T follicular helper cell (primary cell): Measurements from ENCODE around the gene DACT2.
"Not testable (repeated sequence)": the region's sequence is repeated elsewhere in the genome, so short reads cannot be mapped to it uniquely, and the experiment has no call there.

ENCODE experiments used
- DNase-seq: peaks from one replicate; pipeline ENCODE4 v3.0.0-alpha.2; 2020; ENCODE audit warnings: low read depth

Gene DACT2

DNA sequence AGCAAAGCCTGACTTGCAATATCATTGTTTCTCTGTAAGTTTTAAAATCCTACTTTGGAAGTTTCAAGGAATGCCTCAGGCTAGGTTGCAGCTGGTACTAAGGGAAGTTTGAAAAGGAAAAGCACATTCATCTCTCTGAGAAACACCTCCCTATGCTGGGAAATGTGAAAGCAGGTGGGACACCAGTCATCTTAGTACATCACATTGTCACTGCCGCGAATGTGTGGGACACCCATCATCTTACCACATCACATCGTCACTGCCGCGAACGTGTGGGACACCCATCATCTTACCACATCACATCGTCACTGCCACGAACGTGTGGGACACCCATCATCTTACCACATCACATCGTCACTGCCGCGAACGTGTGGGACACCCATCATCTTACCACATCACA, 38.3 kb downstream of the DACT2 start:
- DNase-seq = not testable (repeated sequence)

DNA sequence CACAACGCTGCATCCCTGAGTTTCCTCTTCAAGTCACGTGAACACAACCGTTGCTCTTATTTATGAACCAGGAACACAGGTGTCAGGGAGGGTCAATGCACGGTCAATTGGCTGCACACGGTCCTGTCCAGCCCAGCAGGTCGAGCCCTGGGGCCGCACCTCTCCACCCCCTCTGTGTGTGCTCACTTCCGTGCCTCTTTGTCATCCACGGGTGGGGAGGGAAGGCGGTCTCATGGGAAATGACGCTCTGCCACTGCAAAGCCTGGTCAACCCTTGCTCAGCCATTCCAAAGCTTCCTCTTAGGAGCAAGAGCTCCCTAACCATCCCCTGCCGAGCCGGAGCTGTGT, 38.7 kb downstream of the DACT2 start:
- DNase-seq = no peak

DNA sequence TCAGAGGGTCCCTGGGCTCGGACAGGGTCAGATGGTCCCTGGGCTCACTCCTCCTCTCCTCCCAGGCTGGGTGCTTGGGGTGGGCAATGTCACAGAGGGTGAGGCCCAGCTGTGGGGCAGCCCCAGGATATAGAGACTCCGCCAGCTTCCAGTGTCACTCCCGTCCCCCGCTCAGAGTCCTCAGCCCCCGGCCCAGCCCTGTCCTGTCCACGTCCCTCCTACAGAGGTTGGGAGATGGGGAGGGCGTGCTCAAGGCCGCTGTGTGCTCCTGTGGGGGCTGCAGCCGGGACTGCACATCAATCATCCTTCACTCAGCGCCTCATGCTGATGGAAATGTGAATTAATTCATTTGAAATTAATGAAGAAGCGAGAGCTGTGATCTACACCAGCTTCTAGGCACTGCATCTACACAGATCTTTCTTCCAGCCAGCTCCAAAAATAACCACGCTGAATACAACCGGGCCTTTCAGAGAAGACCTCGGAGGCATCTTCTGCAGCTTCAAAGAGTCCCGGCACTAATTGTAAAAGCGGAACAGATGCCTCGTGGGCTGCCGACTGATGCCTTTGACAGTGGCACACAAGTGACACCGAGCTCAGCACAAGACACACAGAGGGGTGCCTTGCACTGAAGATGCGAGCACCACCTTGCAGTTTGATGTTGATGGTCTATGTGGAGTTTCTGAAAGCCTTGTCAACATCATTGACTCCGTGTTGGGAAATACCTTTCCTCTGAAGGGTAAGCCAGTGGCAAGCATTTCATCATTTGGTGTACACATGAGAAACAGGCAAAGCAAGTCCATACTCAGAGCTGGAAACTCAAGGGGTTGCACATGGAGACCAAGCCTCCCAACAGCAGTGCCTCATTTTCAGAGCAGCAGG, 39.3 kb downstream of the DACT2 start:
- no peak for DNase-seq

DNA sequence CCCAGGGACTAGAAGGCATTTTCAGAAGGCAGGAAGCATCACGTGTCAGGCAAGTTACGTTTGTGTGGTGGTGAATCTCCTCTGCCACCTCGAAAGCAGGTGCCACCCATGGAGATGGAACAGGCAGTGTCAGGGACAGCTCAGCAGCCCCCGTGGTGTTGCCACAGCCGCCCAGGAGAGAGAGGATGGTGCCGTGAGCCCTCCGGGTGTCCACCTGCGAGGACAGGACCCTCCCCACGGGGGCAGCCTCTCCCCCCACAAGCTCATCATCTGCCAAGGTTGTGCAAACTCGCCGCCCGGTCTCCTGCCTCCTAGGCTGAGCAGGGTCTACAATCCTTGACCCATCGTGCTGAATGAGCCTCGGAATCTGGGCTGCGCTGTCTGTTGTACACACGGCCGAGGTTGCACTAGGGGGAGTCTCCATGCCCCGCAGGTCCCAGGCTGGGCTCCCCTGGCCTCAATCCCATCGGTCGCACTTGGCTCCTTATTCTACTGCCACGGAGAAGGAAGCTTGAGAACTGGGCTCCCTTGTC, 40.1 kb downstream of the DACT2 start:
- DNase-seq = no peak

DNA sequence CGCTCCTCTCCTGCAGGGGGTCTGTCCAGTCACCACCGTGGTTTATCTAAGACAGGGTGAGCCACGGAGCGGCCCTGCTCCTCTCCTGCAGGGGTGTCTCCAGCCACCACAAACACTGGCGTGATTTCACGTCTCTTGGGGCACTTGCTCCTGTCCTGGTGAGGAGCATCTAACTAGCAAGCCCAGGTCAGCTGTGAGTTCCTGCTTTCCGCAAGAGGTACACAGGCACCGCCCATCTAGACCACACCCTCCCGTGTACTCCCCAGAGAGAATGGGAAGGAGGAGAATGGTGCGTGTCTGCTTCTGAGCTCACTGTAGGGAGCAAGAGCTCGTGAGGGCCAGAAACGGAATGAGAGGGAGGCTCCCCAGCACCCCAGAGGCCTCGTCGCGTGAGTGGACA, 40.7 kb downstream of the DACT2 start:
- DNase-seq = no peak

DNA sequence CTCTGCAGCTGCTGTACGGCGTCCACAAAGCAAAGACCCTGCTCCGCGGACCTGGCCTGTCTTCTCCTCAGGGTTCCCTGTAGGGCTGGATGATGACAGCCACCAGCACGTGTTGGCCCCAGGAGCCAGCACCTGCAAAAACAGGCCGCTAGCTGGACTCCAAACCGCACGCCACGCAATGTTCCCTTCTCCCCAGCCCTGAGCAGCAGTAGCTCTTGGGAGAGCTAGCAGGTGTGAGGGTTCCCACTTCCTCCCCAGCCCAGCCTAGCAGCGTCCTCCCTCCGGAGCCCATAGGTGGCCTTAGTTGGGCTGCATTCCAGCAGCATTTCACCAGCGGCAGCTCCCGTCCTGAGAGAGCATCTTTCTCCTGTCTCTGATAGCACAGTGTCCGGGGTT, 42.3 kb downstream of the DACT2 start:
- DNase-seq = no peak

DNA sequence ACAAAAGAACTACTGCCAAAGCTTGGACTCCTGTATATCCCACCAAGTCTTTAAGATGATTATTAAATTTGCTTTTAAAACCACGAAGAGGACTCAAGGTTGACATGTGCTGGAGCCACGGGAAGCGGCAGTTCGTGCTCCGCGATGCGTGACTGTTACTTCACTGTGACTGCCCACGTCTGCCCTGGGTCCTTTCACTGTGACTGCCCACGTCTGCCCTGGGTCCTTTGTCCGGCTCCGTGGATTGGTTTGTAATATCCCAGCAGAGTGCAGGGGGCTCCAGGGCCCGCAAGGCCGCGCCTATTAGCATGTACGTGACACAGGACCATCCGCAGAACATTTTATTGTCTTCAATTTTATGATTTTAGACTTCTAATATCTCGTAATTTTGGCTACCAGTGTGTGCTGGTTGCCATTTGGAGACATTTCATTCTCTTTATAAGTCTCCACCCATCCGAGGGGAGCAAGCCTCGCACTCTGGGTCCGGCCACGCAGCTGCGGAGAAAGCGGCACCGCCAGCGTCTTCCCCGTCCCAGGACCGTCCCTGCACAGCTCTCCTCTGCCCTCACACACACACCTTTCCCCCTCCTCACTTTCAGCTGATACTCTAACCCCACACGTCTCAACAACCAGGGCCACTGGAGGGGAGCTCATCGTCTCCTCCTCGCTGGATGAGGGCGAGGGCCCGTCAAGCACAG, 42.9 kb downstream of the DACT2 start:
- DNase-seq = no peak

DNA sequence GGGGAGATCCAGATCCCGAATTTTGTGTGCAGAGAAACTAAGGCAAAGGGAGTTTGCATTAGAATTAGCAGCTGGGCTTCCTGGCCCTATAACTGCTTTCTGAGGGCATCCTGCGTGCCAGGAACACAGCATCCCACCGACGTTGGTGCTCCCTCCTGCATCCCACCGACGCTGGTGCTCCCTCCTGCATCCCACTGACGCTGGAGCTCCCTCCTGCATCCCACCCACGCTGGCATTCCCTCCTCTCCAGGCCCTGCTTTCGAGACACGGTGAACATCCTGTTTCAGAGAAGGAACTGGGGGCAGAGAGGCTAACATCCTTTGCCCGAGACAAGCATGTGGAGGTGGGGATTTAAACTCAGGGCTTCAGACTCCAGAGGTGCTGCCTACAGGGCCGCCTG, 44.4 kb downstream of the DACT2 start:
- no peak for DNase-seq

DNA sequence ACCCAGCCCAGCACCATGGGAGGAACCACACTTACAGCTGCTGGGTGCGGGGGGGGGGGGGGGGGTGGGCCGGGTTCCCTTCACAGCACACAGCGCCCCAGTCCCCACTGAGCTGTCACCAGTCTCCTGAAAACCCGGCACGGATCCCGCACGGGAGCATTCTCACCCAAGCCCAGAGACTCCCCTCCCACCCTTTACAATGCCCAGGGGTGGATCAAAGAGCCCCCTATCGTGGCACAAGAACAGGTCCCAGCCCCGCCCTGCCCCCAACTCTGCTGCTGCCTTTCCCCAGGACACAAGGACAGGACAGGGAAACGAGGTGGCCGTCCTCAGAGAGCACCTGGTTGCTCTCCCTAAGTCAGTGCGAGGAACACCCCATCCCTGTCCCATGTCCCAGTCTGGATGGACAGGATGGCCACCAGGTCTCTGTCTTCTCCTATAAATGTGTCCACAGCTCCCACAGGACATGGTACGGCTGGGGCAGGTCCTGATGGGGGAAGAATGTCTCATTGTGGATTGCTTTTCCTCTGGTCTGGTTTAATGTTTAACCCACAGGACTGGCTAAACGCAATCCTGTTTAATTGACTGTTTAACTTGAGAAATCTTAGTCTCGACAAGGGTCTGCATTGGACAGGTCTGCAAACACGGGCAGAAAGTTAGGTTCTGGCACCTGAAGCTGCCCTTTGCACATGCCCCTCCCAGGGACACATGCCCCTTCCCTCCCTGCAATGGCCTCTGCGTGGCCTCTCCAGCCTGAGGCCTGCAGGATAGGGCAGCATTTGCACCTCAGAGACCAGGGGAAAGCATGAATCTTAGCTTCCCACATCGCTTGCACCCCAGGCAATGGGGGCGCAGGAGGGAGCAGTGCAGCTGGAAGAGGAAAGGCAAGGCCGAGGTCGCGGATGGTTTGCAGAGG, 45.3 kb downstream of the DACT2 start:
- DNase-seq = no peak

DNA sequence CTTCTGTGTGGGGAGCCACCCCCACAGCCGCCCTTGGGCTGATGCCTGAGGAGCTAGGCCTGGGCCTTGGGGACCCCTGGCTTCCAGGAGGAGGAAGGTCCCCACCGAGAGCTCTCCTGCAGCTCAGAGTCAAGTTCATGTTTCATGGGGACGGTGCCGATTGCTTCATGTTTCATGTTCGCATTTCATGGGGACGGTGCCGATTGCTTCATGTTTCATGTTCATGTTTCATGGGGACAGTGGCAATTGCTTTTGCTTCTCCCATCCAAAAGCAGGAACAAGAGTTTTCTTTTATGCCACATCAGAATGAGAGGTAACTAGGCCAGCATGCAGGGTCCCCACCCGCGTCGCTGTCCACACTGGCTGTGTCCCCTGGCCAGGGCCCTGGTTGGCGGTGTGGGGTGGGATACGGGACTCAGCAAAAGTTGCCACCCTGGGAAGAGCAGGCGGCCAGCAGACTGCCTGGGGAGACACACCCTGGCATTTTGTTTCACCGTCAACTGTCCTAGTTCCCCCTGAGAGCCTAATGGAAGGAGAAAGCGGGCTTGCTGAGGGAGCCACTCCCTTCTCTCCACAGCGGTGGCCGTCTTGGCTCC, 46.0 kb downstream of the DACT2 start:
- no peak for DNase-seq

DNA sequence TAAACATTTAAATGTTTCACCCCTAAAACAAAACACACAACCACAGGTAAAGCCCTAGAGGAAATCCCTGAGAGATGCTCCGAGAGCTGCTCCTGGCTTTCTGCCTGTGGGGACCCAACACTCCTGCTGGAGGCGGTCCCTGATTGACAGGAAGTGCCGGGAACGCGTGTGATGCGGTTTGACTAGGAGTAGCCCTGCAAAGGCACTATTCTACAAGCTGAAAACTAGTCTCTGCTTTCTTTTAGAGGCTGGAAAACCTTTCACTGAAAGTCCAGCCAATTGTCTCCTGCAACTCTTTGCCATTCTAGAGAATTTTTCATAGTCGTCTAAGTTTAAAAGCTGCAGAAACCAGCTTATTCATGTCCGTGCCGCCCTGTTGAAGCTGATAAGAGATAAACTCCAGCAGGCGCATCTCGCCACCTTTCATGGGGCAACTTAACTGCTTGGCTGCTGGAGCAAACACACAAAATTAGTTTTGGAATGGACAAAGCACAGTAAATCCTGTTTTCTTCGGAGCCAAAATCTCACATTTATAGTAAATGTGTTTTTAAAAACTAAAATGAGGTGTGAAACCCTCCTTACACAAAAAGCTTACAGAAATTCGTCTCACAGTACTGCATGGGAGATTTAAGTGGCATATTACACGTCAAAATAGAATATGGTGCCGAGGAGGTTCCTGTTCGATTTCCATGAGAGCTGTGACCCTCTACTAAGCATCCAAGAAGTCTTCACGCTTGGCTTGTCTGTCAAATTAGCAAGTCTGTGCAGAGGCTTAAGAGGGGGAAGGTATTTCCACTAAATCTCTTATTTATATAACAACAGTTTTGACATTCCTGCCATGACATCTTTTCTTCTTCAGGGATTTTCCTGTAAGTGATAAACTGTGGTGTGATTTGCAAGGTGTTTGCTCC, 46.9 kb downstream of the DACT2 start:
- DNase-seq = no peak

DNA sequence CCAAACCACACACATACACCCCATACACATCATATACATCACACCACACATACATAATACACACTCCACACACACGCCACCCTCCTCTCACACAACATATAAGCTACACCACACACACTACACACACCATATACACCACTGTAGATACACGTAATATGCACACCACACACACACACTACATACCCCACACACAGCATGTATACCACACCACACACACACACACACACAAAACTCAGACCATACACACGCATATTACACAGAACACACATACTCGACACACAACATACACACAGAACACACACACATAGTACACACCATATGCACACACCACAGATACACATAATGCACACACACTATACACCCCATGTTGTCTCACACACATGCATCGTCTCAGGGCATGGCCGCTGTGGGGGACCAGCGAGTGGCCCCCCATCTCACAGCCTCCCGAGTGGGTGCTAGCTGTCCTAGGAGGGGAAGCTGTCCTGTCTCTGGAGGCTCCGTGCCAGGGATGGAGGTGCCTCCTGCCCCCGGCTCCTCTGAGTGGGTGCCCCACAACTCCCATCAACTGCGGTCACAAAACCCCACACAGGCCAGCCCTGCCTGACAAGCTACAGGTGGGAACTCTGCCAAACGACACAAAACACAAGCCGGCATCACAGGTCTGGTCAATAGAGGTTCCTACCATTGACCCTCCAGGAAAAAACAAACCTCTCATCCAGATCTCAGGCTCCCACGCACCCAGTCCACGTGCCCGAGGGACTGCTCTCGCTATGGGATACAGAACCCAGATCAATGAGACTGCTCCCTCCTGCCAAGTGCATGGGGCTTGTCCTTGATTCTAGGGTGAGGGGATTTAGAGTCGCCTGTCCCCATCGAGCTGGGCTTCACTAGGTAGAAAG, 49.1 kb downstream of the DACT2 start:
- DNase-seq = no peak

DNA sequence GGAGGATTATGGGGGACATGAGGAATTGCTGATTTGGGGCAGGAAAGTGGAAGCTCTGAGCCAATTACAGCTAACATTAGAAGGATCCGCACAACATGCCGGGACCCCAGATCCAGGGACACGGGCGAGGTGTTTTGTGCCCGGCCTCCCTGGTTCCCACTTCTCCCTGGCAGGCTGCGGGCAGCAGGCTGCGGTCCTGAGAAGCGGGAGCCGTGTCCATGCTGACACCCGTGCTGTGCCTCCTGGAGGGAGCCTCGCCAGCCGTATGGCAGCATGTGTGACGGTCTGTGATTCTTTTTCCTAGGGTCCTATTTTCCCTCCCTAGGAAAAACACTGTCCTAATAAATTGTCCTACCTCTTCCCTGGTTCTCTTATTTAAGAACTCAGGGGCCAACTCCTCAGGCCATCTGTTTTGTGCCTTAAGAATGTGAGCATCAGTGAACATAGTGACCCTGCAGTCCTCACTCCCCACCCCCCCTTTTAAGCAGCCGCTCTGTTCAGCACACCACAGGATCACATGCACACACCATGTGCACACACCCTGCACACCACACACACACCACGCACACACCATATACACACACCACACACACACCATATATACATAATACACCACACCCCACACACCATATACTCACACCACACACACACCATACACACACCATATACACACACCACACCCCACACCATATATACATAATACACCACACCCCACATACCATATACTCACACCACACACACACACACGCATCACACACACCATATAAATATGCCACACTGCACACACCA, 49.9 kb downstream of the DACT2 start:
- no peak for DNase-seq

DNA sequence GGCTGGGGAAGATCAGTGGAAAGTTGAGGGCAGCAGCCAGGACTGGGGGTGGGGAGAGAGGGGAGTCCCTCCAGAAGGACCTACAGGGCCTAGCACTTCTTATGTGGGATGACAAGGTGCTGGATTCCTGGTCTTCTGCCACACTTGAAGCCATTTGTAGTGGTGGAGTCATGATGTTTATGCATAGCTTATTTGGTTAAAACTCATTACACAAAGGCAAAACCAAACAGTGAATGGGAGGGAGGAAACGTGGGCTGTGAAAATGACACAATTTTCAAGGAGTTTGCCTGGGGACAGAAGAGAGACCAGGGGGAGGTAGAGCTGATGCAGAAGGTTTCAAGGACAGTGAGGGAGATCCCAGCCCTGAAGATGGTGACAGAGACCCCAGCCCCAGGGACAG, 50.8 kb downstream of the DACT2 start:
- DNase-seq = no peak

DNA sequence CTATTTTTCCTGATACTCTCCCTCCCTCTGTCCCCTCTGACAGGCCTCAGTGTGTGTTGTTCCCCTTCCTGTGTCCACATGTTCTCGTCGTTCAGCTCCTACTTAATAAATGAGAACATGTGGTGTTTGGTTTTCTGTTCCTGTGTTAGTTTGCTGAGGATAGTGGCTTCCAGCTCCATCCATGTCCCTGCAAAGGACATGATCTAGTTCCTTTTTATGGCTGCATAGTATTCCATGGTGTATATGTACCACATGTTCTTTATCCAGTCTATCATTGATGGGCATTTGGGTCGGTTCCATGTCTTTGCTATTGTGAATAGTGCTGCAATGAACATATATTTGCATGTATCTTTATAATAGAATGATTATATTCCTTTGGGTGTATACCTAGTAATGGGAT, 51.8 kb downstream of the DACT2 start:
- DNase-seq = not testable (repeated sequence)

DNA sequence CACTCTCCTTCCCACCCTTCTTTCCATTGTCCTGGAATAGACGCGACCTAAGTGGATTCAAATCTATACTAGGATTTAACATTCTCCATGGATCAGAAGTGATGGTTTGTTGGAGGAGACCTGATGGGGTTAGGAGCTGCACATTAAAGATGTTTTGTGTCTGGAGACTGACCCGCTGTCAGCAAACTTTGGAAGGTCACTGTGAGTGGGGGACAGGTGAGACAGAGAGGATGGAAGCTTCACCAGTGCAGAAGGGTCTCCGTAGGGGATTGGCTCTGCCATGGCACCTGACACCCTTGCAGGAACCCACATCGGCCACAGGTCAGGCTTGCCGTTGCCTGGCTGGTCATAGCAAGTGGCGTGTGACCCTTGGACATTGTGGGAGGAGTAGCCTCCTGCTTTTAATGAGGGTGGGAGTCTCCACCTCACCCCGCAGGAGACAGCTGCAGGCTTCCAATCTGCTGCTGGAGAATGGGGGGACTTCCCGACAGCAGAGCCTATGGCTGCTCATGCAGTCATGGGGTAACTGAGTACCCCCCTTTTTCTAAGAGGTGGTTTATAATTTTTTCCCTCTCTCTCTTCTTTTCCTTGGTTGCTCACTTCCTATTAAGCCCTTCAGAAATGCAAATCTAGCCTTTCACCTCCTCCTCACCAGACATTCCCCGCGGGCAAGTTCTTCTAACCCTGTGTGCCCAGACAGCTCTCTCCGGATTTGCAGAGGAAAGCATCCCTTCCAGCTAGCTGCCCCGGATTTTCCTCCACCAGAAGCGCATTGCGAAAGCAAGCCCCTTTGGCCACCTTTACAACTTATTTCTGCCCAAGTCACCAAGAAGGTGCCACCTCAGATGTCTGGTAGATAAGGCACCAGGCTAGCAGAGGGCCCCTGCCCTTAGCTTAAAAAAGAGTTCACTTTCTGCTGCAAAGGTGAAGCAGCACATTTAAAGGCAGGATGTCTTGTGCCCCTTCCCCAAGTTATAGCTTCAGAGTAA, 53.5 kb downstream of the DACT2 start:
- no peak for DNase-seq

DNA sequence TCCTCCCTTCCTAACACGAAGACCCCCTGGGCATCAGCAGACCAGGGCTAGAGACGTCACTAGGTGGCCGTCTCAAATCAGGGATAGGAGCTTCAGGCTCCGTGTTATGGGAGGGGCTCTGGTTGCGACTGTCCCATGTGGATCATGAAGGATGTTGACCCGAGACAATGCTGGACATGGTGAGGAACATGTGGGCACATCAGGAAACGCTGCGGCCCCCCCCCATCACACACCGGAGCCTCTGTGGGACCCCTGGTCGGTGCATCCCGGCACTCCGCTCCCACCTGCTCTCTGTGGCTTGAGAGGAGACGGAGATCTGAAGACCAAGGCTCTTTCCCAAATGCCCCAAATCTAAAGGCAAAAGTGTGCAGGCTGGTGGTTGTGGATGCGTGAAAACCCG, 54.2 kb downstream of the DACT2 start:
- no peak for DNase-seq
